IgD-negative memory B cell (primary cell): Measurements from ENCODE around the gene HTR7. TPM values are rescaled to one million over a fixed set of nuclear protein-coding genes. Genes with fewer than 3 reads are reported as not detected.
"Not testable (repeated sequence)": the region's sequence is repeated elsewhere in the genome, so short reads cannot be mapped to it uniquely, and the experiment has no call there.

Source experiments
- H3K27ac Mint-ChIP-seq, 3 donors: one replicate each; pipeline ENCODE4 v1.8.0; 2020 to 2022; ENCODE audit warnings: mild to moderate bottlenecking in 3 of 3, mixed read lengths in 3 of 3, moderate library complexity in 1 of 3
- H3K27me3 Mint-ChIP-seq: one replicate; pipeline ENCODE4 v1.8.0; 2021; ENCODE audit warnings: mixed read lengths
- H3K36me3 Mint-ChIP-seq: one replicate; pipeline ENCODE4 v1.8.0; 2020; ENCODE audit warnings: mild to moderate bottlenecking, mixed read lengths
- H3K4me1 Mint-ChIP-seq, 3 donors: one replicate each; pipeline ENCODE4 v1.8.0; 2020 to 2022; ENCODE audit warnings: mixed read lengths in 3 of 3, mild to moderate bottlenecking in 1 of 3
- H3K4me3 Mint-ChIP-seq, 4 donors: one replicate each; pipeline ENCODE4 v1.8.0; 2020 to 2022; ENCODE audit warnings: mild to moderate bottlenecking in 4 of 4, mixed read lengths in 4 of 4, moderate library complexity in 3 of 4
- H3K9me3 Mint-ChIP-seq, 3 donors: one replicate each; pipeline ENCODE4 v1.8.0; 2020 to 2021; ENCODE audit warnings: mixed read lengths in 3 of 3, mild to moderate bottlenecking in 1 of 3
- polyA plus RNA-seq: library from polyadenylated mRNA; unstranded; fragments of 300-500 nt; fragmentation: Illumina TruSeq; gene quantifications from one replicate; pipeline ENCODE4 v1.2.3, GENCODE V29; 2021

The HTR7 gene
- not detected for polyA plus RNA-seq

- Mint-ChIP-seq H3K27me3 (peaks cover 35% of the 10 kb centered on the region), H3K36me3 (no peaks in the 10 kb centered on the region), H3K4me1 (peaks cover 0 to 9% (median 6%) of the 10 kb centered on the region in 3 donors), H3K27ac (peak within 1 kb of the TSS; percentile 19 to 90 (median 86)), H3K9me3 (no peaks in the 10 kb centered on the region), H3K4me3 (peak within 1 kb of the TSS; percentile 81 to 96 (median 92))
Observed at GRCh38 chr10:90857635-90858460, at the start of gene HTR7. Gene HTR7 (minus strand): TSS chr10:90858039. CDS start chr10:90857671, 368 bp downstream.

GRCh38 chr10:90906596-90906995 lies 48.8 kb upstream of the HTR7 start:
- Mint-ChIP-seq H3K4me3 (no peak overlapping the region), H3K27me3 (no peaks in the 10 kb centered on the region), H3K36me3 (peaks cover 4% of the 10 kb centered on the region), H3K4me1 (peaks cover 0 to 1% (median under 1%) of the 10 kb centered on the region in 3 donors), H3K27ac (no peak overlapping the region), H3K9me3 (no peaks in the 10 kb centered on the region)

- no peaks in the 10 kb centered on the region for H3K4me1 Mint-ChIP-seq
- no peak overlapping the region for H3K27ac Mint-ChIP-seq
- H3K9me3 Mint-ChIP-seq = no peaks in the 10 kb centered on the region
- H3K27me3 Mint-ChIP-seq = no peaks in the 10 kb centered on the region
- H3K4me3 Mint-ChIP-seq = no peak overlapping the region
- peaks cover 4% of the 10 kb centered on the region for H3K36me3 Mint-ChIP-seq
Observed at GRCh38 chr10:90905925-90906324, 48.1 kb upstream of the HTR7 start.

- not testable (repeated sequence) for H3K27me3 Mint-ChIP-seq, H3K27ac Mint-ChIP-seq, H3K36me3 Mint-ChIP-seq, H3K4me1 Mint-ChIP-seq, H3K9me3 Mint-ChIP-seq
- peak overlapping the region in 1 of 4 donors; percentile 32 for H3K4me3 Mint-ChIP-seq
Observed at GRCh38 chr10:90896916-90897315, 39.1 kb upstream of the HTR7 start.

- H3K36me3 Mint-ChIP-seq = peaks cover 7% of the 10 kb centered on the region
Observed at GRCh38 chr10:90893190-90893589, 35.4 kb upstream of the HTR7 start.

GRCh38 chr10:90890347-90890746 lies 32.5 kb upstream of the HTR7 start:
- Mint-ChIP-seq H3K9me3 (no peaks in the 10 kb centered on the region), H3K4me3 (no peak overlapping the region), H3K27me3 (no peaks in the 10 kb centered on the region), H3K27ac (no peak overlapping the region), H3K36me3 (peaks cover 7% of the 10 kb centered on the region), H3K4me1 (peaks cover 0 to 5% (median 2%) of the 10 kb centered on the region in 3 donors)

More at GRCh38 chr10:90893190-90893589, 35.4 kb upstream of the HTR7 start:
- no peaks in the 10 kb centered on the region for H3K9me3 Mint-ChIP-seq
- H3K27me3 Mint-ChIP-seq = no peaks in the 10 kb centered on the region
- H3K4me3 Mint-ChIP-seq = no peak overlapping the region
- peak overlapping the region in 1 of 3 donors; percentile 44 for H3K27ac Mint-ChIP-seq
- peaks cover 0 to 5% (median 5%) of the 10 kb centered on the region in 3 donors for H3K4me1 Mint-ChIP-seq

- Mint-ChIP-seq H3K4me1 (peaks cover 0 to 5% (median 2%) of the 10 kb centered on the region in 3 donors), H3K36me3 (peaks cover 7% of the 10 kb centered on the region), H3K27me3 (no peaks in the 10 kb centered on the region), H3K4me3 (no peak overlapping the region), H3K9me3 (no peaks in the 10 kb centered on the region), H3K27ac (no peak overlapping the region)
Observed at GRCh38 chr10:90889636-90890035, 31.8 kb upstream of the HTR7 start.

- Mint-ChIP-seq H3K27me3 (no peaks in the 10 kb centered on the region), H3K27ac (no peak overlapping the region), H3K9me3 (no peaks in the 10 kb centered on the region), H3K4me1 (peaks cover 0 to 5% (median 2%) of the 10 kb centered on the region in 3 donors), H3K4me3 (no peak overlapping the region), H3K36me3 (peaks cover 7% of the 10 kb centered on the region)
Observed at GRCh38 chr10:90888387-90888786, 30.5 kb upstream of the HTR7 start.

GRCh38 chr10:90887555-90887954 lies 29.7 kb upstream of the HTR7 start:
- Mint-ChIP-seq H3K4me3 (no peak overlapping the region), H3K36me3 (peaks cover 7% of the 10 kb centered on the region), H3K9me3 (no peaks in the 10 kb centered on the region), H3K27me3 (no peaks in the 10 kb centered on the region), H3K27ac (no peak overlapping the region), H3K4me1 (peaks cover 0 to 5% (median 2%) of the 10 kb centered on the region in 3 donors)

GRCh38 chr10:90885176-90885575 lies 27.3 kb upstream of the HTR7 start:
- Mint-ChIP-seq H3K36me3 (peaks cover 7% of the 10 kb centered on the region), H3K9me3 (no peaks in the 10 kb centered on the region), H3K4me3 (no peak overlapping the region), H3K27ac (no peak overlapping the region), H3K27me3 (no peaks in the 10 kb centered on the region), H3K4me1 (peaks cover 0 to 2% (median 0%) of the 10 kb centered on the region in 3 donors)

GRCh38 chr10:90884431-90884830 lies 26.6 kb upstream of the HTR7 start:
- Mint-ChIP-seq H3K4me3 (no peak overlapping the region), H3K27me3 (no peaks in the 10 kb centered on the region), H3K27ac (no peak overlapping the region), H3K9me3 (no peaks in the 10 kb centered on the region), H3K4me1 (peaks cover 0 to 2% (median 0%) of the 10 kb centered on the region in 3 donors), H3K36me3 (peaks cover 7% of the 10 kb centered on the region)

GRCh38 chr10:90880059-90880719 lies 22.4 kb upstream of the HTR7 start:
- H3K4me1 Mint-ChIP-seq, H3K4me3 Mint-ChIP-seq, H3K9me3 Mint-ChIP-seq, H3K27ac Mint-ChIP-seq, H3K27me3 Mint-ChIP-seq, H3K36me3 Mint-ChIP-seq: not testable (repeated sequence)

GRCh38 chr10:90879062-90879461 lies 21.2 kb upstream of the HTR7 start:
- no peaks in the 10 kb centered on the region for H3K27me3 Mint-ChIP-seq
- peaks cover 1% of the 10 kb centered on the region for H3K36me3 Mint-ChIP-seq
- H3K4me3 Mint-ChIP-seq = no peak overlapping the region
- H3K4me1 Mint-ChIP-seq = peaks cover 0 to 8% (median 4%) of the 10 kb centered on the region in 3 donors
- no peak overlapping the region for H3K27ac Mint-ChIP-seq
- no peaks in the 10 kb centered on the region for H3K9me3 Mint-ChIP-seq

GRCh38 chr10:90872648-90873020 lies 14.8 kb upstream of the HTR7 start:
- Mint-ChIP-seq H3K4me1 (peaks cover 13 to 38% (median 24%) of the 10 kb centered on the region in 3 donors), H3K27ac (peak overlapping the region; percentile 91 to 93 (median 93)), H3K4me3 (peak overlapping the region; percentile 97 to 98 (median 98)), H3K27me3 (peaks cover 2% of the 10 kb centered on the region), H3K36me3 (peaks cover 1% of the 10 kb centered on the region), H3K9me3 (peaks cover 0 to 5% (median 4%) of the 10 kb centered on the region in 3 donors)
